Fibroblast of villous mesenchyme (primary cell): ENCODE data around the gene WDR55. TPM values are rescaled to one million over a fixed set of nuclear protein-coding genes. Genes with fewer than 3 reads are reported as not detected.
"Not testable (repeated sequence)": the region's sequence is repeated elsewhere in the genome, so short reads cannot be mapped to it uniquely, and the experiment has no call there.

Experiments used
- DNase-seq: peaks from one replicate; pipeline ENCODE4 v3.0.0-alpha.2; 2010; ENCODE audit warnings: low read depth
- H3K4me3 ChIP-seq: 2 replicates; pipeline ENCODE4 v1.5.1; 2011; ENCODE audit warnings: low read depth, mild to moderate bottlenecking, low read length
- total RNA-seq: library from RNA; depleted of rRNA; stranded (reverse); fragments of >200 nt; gene quantifications from 2 replicates; pipeline ENCODE4 v1.2.3, GENCODE V29; 2012
- TF ChIP-seq, protein P1 (sequence below): IDR thresholded peaks from 2 replicates; pipeline ENCODE4 v1.5.1; 2012; ENCODE audit warnings: low read depth, mild to moderate bottlenecking, low read length; ENCODE audit not compliant: insufficient read depth

The WDR55 gene, protein sequence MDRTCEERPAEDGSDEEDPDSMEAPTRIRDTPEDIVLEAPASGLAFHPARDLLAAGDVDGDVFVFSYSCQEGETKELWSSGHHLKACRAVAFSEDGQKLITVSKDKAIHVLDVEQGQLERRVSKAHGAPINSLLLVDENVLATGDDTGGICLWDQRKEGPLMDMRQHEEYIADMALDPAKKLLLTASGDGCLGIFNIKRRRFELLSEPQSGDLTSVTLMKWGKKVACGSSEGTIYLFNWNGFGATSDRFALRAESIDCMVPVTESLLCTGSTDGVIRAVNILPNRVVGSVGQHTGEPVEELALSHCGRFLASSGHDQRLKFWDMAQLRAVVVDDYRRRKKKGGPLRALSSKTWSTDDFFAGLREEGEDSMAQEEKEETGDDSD
- total RNA-seq, result 30.9 and 41.5 TPM in 2 replicates

DNA sequence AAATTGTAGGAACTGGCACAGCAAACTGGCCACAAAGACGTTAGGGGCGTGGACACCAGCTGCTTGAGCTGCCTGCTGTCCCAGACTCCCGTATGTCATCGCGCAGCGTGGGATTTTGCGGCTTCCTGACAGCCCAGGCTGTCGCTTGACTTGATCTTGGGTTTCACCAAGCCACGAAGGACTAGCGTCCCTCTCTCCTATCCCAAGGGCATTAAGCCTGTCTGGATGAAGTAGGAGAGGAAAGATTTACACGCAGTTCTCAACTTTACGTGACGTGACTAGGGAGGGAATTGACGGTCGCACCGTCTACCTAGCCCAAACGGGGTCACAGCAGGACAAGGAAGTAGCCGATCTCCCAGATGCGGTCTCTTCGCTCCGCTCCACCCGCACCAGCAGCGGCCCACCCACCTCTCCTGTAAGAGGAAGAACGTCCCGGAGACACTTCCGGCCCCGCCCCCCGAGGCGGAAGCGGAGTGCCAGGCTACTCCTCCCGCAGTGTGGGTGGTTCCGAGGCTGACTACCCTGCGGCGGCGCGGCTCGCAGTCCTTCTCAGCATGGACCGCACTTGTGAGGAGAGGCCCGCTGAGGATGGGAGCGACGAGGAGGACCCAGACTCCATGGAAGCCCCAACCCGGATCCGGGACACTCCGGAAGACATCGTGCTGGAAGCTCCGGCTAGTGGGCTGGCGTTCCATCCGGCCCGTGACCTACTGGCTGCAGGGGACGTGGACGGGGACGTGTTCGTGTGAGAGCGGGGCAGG is at the start of gene WDR55:
Gene WDR55 (plus strand): TSS at position 546 of the 761 bp plus-strand sequence. CDS start 9 bp downstream, at position 555.
- peak within 1 kb of the TSS; percentile 88 for H3K4me3 ChIP-seq
- DNase-seq, result peak; percentile 94
- TF ChIP-seq, protein P1, sequence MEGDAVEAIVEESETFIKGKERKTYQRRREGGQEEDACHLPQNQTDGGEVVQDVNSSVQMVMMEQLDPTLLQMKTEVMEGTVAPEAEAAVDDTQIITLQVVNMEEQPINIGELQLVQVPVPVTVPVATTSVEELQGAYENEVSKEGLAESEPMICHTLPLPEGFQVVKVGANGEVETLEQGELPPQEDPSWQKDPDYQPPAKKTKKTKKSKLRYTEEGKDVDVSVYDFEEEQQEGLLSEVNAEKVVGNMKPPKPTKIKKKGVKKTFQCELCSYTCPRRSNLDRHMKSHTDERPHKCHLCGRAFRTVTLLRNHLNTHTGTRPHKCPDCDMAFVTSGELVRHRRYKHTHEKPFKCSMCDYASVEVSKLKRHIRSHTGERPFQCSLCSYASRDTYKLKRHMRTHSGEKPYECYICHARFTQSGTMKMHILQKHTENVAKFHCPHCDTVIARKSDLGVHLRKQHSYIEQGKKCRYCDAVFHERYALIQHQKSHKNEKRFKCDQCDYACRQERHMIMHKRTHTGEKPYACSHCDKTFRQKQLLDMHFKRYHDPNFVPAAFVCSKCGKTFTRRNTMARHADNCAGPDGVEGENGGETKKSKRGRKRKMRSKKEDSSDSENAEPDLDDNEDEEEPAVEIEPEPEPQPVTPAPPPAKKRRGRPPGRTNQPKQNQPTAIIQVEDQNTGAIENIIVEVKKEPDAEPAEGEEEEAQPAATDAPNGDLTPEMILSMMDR, result no peak

DNA sequence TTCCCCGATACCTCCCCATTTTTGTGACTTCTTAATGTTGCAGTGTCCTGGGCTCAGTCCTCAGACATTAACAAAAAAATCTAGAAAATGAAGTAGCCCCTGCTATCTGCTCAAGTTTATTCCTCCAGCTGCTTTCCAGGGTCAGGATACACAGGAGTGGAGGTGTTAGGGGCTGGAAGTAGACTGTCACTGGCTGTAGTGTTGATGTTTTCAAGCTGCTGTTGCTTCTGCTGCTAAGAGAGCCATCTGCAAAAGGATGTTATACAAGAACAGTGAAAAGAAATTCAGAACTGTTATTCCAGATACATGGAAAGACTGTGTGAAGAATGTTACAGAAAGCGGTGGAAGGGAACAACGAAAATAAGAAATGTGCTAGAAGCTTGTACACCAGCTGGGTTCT is 42.4 kb upstream of the WDR55 start:
- no peak for DNase-seq
- TF ChIP-seq, protein P1, result no peak

DNA sequence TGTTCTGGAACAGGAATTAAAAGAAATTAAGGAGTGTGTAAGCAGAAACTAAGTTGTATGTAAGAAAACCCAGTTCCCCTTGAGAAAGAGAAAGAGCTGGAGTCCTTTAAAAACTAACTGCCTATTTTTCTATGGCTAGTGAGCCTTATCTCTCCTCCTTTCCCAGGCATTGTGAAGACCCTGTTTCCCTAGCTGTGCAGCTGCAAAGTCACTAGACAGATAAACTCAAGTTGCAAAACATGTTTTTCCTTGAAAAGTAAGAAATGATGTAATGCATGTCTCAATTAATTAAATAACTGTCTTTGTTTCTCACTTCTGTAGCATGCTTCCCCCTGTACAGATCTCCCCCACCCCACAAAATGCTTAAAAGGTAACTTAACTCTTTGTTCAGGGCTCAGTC is 41.6 kb upstream of the WDR55 start:
- DNase-seq, H3K4me3 ChIP-seq: not testable (repeated sequence)

More for the DNA sequence above, 42.4 kb upstream of the WDR55 start:
- no peak overlapping the region for H3K4me3 ChIP-seq

DNA sequence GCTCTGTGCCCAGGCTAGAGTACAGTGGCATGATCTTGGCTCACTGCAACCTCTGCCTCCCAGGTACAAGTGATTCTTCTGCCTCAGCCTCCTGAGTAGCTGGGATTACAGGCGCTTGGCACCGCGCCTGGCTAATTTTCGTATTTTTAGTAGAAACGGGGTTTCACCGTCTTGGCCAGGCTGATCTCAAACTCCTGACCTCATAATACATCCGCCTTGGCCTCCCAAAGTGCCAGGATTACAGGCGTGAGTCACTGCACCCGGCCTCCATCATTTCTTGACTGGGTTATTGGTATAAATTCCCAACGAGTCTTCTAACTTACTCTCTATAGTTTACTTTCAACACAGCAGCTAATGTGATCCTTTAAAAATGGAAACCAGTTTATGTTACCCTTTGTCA is 39.8 kb upstream of the WDR55 start:
- H3K4me3 ChIP-seq, DNase-seq: not testable (repeated sequence)

DNA sequence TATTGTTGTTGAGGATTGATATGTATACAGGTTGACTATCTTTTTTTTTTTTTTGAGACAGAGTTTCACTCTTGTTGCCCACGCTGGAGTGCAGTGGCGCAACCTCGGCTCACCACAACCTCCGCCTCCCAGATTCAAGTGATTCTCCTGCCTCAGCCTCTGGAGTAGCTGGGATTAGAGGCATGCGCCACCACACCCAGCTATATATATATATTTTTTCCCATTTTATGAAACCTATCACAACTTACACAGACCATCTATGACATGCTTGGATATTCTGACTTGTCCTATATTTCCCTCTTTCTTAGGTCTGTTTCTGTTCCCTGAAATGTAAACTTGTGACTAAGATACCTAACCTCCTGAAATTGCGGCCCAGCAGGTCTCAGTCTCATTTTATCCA is 36.7 kb upstream of the WDR55 start:
- DNase-seq, result no peak
- TF ChIP-seq, protein P1, result no peak
- no peak overlapping the region for H3K4me3 ChIP-seq

DNA sequence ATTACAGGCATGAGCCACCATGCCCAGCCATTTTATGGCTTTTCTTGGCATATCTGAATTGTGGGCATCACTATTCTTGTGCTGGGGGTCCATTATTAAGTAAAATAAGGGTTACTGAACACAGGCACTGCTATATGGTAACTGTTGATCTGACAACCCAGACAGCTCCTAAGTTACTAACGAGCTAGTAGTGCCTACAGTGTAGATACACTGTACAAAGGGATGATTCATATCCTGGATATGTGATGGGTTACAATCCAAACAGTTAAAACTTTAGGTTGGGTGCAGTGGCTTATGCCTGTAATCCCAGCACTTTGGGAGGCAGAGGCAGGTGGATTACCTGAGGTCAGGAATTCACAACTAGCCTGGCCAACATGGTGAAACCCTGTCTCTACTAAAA is 36.0 kb upstream of the WDR55 start:
- no peak for DNase-seq
- no peak overlapping the region for H3K4me3 ChIP-seq
- TF ChIP-seq, protein P1, result no peak

DNA sequence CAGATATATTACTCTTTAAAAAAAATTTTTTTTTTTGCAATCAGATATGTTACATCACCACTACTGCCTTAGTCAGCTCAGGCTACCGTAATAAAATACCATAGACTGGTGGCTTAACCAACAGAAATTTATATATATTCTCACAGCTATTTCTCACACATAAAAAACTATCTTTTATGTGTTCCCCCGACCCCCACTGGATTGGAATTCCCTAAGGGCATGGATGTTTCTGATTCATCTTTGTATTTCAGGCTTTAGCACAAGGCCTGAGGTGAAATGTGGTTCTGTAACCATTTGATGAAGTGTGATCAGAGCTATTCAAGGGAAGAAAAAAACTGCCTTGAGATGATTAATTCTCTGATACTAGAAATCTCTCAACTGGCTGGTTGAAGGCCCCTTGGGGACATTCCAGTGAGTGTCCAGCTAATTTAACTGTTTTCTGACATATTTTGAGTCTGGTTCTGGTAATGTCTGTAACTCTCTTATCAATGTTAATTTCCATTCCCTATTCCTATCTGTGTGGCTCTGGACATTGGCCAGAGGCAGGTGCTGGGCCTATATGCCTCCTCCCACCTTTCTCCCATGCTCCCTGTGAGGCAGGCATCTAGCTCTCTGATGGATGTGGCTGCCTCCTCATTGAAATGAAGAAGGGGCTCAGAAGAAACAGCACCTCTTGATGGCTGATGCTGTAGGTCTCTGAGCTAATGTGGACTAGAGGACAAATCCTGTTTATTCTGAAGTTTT is 34.2 kb upstream of the WDR55 start:
- DNase-seq, result no peak
- TF ChIP-seq, protein P1, result no peak
- H3K4me3 ChIP-seq, result no peak overlapping the region
